VCaP (cell line): Measurements from ENCODE around the gene KLHDC4.
"Not testable (repeated sequence)": the region's sequence is repeated elsewhere in the genome, so short reads cannot be mapped to it uniquely, and the experiment has no call there.

Experiments
- H3K27ac ChIP-seq: fragments of 450-650 bp; 2 replicates; pipeline ENCODE4 v1.5.1; 2017
- TF ChIP-seq, protein P1 (sequence below): fragments of 450-650 bp; conservative IDR thresholded peaks from 2 replicates; pipeline ENCODE4 v1.5.1; 2017; ENCODE audit warnings: mild to moderate bottlenecking, moderate library complexity

KLHDC4 gene

DNA sequence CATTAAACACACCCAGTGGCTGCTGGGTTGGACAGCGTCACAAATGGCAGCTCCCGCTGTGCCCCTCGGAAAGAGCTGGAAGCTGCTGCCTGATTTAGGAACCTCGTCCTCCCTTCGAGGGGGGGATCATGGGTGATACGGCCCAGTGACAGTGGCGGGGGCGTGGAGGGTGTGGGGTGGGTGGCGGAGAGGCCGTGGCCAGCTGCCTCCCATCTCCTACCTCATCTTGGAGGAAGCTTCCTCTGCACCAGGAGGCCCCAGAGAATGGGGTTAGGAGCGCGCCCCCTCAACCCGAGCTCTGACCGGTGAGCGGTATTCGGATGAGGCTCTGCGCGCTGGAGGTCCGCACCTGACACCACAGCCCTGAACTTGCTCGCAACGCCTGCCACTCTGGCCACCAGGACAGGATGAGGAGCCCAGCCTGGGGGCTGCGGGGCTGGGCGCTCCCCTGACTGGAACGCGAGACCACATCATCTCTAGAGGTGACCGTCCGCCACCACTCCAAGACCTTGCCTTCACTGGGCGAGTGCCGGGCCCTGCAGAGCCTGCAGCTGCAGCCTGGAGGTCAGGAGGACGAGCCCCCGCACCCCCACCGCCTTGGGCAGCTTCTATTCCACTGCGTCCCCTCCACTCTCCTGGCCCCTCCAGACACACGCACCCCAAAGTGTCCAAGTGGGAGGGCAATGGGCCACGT lies 80.9 kb downstream of the KLHDC4 start:
- TF ChIP-seq, protein P1, sequence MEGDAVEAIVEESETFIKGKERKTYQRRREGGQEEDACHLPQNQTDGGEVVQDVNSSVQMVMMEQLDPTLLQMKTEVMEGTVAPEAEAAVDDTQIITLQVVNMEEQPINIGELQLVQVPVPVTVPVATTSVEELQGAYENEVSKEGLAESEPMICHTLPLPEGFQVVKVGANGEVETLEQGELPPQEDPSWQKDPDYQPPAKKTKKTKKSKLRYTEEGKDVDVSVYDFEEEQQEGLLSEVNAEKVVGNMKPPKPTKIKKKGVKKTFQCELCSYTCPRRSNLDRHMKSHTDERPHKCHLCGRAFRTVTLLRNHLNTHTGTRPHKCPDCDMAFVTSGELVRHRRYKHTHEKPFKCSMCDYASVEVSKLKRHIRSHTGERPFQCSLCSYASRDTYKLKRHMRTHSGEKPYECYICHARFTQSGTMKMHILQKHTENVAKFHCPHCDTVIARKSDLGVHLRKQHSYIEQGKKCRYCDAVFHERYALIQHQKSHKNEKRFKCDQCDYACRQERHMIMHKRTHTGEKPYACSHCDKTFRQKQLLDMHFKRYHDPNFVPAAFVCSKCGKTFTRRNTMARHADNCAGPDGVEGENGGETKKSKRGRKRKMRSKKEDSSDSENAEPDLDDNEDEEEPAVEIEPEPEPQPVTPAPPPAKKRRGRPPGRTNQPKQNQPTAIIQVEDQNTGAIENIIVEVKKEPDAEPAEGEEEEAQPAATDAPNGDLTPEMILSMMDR: no peak
- no peak overlapping the region for H3K27ac ChIP-seq

DNA sequence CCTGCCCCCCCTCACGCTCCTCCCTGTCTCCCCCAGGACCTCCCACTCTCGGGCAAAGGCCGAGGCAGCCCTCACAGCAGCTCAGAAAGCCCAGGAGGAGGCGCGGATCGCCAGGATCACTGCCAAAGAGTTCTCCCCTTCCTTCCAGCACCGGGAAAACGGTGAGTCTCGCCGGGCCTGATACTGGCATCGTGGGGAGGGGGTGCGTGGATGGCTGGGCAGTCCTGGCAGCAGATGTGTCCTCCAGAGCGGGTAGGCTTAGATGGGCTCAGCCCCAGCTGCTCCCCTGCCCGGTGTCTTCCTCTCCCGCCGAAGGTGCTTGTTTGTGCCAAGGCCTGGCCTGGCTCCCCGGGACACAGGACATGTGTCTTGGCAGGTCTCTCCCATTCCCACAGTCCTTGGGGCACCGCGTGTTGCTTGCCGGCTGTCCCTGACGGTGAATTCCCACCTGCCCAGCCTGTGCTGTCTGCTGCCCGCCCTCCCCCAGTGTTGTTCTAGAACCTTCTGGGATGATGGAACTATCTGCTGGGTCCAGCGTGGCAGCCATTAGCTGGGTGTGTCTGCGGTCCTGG lies 81.6 kb downstream of the KLHDC4 start:
- H3K27ac ChIP-seq: no peak overlapping the region
- TF ChIP-seq, protein P1: no peak

DNA sequence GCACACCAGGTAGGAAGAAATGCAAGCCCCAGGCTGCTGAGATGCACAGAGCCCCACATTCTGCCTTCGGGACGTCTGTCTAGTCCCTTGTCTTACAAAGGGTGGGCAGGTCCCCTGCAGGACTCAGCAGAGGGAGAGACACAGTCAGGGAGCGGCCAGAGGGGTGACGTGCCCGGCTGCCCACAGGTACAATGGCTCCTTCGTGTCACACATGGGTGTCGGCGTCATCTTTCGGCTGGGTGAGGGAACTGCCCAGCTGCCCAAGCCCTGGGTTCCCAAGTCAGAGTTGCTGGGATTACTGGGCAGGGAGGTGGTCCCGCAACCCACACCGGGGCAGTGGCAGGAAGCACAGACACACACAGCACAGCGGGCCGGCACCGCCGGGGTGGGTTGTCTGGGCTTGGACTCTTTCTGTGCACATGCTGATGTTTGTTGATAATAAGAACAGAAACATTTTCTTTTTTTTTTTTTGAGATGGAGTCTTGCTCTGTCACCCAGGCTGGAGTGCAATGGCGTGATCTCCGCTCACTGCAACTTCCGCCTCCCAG lies 82.9 kb downstream of the KLHDC4 start:
- TF ChIP-seq, protein P1: no peak
- no peak overlapping the region for H3K27ac ChIP-seq

DNA sequence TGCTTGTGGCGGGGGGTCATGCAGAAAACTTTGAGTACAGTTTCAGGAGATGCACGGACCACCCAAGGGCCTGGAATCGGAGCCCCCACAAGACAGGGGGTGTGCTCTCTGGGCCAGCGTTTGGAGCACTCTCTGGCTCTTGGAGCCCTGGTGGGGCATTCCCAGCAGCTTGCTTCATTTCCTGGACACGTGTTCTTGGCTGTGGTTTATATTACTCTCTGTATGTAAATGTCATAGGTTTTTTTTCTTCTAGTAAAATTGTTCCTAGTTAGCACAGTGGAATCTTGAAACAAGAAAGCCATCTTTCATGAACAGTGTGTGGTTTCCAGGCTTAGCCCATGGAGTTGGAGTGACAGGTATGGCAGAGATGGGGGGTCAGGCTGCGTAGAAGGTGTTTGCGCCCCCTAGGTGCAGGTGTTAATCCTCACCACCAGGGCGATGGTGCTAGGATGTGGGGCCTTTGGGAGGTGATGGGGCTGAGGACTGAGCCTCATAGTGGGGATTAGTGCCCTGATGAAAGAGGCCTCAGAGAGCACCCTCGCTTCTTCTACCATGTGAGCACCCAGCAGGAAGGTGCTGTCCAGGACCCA lies 83.7 kb downstream of the KLHDC4 start:
- TF ChIP-seq, protein P1: no peak
- H3K27ac ChIP-seq: no peak overlapping the region

DNA sequence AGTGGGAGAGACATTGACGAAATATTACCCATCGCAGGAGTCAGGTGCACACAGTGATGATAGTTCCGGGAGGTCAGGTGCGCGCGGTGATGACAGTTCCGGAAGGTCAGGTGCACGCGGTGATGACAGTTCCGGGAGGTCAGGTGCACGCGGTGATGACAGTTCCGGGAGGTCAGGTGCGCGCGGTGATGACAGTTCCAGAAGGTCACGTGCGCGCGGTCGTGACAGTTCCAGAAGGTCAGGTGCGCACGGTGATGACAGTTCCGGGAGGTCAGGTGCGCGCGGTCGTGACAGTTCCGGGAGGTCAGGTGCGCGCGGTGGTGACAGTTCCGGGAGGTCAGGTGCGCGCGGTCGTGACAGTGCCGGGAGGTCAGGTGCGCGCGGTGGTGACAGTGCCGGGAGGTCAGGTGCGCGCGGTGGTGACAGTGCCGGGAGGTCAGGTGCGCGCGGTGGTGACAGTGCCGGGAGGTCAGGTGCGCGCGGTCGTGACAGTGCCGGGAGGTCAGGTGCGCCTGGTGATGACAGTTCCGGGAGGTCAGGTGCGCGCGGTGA lies 84.7 kb downstream of the KLHDC4 start:
- not testable (repeated sequence) for H3K27ac ChIP-seq

DNA sequence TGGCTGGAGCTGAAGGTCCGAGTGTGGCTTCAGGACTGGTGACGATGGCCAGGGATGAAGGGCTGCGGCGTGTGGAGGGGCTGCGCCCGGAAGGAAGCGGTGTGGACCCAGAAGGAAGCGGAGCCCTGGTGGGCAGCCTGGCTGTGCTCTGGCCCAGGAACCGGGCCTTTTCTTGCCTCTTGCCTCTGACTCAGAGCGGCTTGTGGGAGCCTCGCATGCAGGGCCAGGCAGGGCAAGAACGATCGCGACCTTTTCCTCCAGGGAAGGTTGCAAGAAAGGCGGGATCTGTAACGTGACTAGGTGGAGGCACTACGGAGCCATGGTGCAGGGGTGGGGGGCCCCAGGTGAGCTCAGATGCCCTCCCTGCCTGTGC lies 85.5 kb downstream of the KLHDC4 start:
- H3K27ac ChIP-seq: no peak overlapping the region
- TF ChIP-seq, protein P1: no peak

DNA sequence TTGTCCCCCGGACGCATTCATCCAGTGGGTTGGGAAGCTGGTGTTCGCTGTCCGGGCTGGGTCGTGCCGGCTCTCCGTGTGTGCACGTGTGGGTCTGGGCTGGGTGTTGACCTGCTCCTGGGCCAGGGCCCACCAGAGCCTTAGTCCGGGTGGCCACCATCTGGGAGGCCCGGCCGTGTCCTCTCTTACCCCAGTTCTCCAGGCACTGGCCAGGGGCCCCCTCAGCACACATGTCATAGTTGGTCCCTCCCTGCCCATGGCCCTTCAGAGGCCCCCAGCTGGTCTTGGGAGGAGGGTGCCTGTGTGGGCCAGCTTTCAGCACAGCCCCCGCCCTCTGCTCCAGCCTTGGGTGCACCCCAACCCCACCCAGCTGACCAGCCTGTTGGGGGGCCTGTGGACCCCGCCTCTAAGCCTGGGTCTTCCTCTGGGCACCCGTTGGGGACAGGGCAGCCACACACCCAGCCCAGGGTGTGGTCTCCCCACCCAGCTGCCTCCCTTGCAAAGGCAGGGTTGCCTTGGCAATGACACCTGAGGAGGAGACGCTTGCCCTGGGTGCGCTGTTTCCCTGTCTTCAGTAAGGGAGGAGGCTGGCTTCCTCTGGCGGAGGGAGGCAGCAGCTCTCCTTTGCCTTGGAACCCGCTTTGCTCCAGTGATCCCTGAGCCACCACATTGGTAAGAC lies 86.1 kb downstream of the KLHDC4 start:
- H3K27ac ChIP-seq: no peak overlapping the region
- TF ChIP-seq, protein P1: no peak
